HepG2 (cell line): ENCODE measurements around the gene DNAJC5. TPM values are rescaled to one million over a fixed set of nuclear protein-coding genes. Genes with fewer than 3 reads are reported as not detected.

Experiments
- ELF1 ChIP-seq: sonication (generic); formaldehyde crosslinking; IDR thresholded peaks from 2 replicates; pipeline ENCODE4 v1.4.0; 2020; ENCODE audit warnings: missing genetic modification reagents
- GATAD1 ChIP-seq: IDR thresholded peaks from 2 replicates; pipeline ENCODE4 v1.6.1; 2016; ENCODE audit warnings: missing genetic modification reagents, missing compliant biosample characterization
- HES4 ChIP-seq: sonication (generic); formaldehyde crosslinking; IDR thresholded peaks from 2 replicates; pipeline ENCODE4 v1.9.0; 2021; ENCODE audit warnings: mild to moderate bottlenecking, missing genetic modification reagents, borderline replicate concordance
- HMGXB3 ChIP-seq: sonication (generic); formaldehyde crosslinking; IDR thresholded peaks from 2 replicates; pipeline ENCODE4 v1.4.0; 2020; ENCODE audit warnings: missing genetic modification reagents, borderline replicate concordance
- HNF4A ChIP-seq: sonication (generic); formaldehyde crosslinking; IDR thresholded peaks from 2 replicates; pipeline ENCODE4 v1.4.0; 2020; ENCODE audit warnings: missing genetic modification reagents
- HNRNPLL ChIP-seq: fragments of 200-400 bp; formaldehyde crosslinking; IDR thresholded peaks from 2 replicates; pipeline ENCODE4 v1.6.1; 2017; ENCODE audit warnings: mild to moderate bottlenecking, low read depth, low read length; ENCODE audit not compliant: poor library complexity, severe bottlenecking
- MAFF ChIP-seq: IDR thresholded peaks from 2 replicates; pipeline ENCODE4 v1.6.1; 2011; ENCODE audit warnings: low read depth, low read length, improper control_type of control experiment
- MXI1 ChIP-seq: IDR thresholded peaks from 3 replicates; pipeline ENCODE4 v1.6.1; 2012; ENCODE audit warnings: low read depth, low read length, inconsistent platforms, borderline replicate concordance
- NR2F6 ChIP-seq, 2 experiments: IDR thresholded peaks; 2 replicates each; pipeline ENCODE4 v1.6.1; 2016; ENCODE audit warnings: antibody characterized with exemption in 1 of 2, mild to moderate bottlenecking in 1 of 2
- REPIN1 ChIP-seq: sonication (generic); formaldehyde crosslinking; IDR thresholded peaks from 2 replicates; pipeline ENCODE4 v1.8.0; 2022; ENCODE audit warnings: missing genetic modification reagents, low read depth, mild to moderate bottlenecking, borderline replicate concordance
- TFDP2 ChIP-seq: sonication (generic); formaldehyde crosslinking; IDR thresholded peaks from 2 replicates; pipeline ENCODE4 v1.4.0; 2020; ENCODE audit warnings: missing genetic modification reagents
- ZBTB46 ChIP-seq: sonication (generic); formaldehyde crosslinking; IDR thresholded peaks from 2 replicates; pipeline ENCODE4 v1.4.0; 2020; ENCODE audit warnings: mild to moderate bottlenecking, missing genetic modification reagents, borderline replicate concordance
- ZNF343 ChIP-seq: sonication (generic); formaldehyde crosslinking; IDR thresholded peaks from 2 replicates; pipeline ENCODE4 v1.4.0; 2020; ENCODE audit warnings: mild to moderate bottlenecking, missing genetic modification reagents
- ZNF577 ChIP-seq: sonication (generic); formaldehyde crosslinking; IDR thresholded peaks from 2 replicates; pipeline ENCODE4 v1.4.0; 2020; ENCODE audit warnings: mild to moderate bottlenecking, low read depth, missing genetic modification reagents, borderline replicate concordance
- ZNF784 ChIP-seq: sonication (generic); formaldehyde crosslinking; IDR thresholded peaks from 2 replicates; pipeline ENCODE4 v1.5.1; 2020; ENCODE audit warnings: missing genetic modification reagents, mild to moderate bottlenecking, borderline replicate concordance
- polyA plus RNA-seq, 8 experiments: library from polyadenylated mRNA; depleted of rRNA in 3 of 8; stranded (reverse) in 7 of 8; unstranded in 1 of 8; fragments of >200 nt; fragmentation: Illumina TruSeq in 4 of 8; extraction: Trizol in 4 of 8; gene quantifications; 2 replicates each; pipeline versions ENCODE4 v1.2.1 to v1.2.3, GENCODE V29; 2011 to 2016; ENCODE audit warnings: low read depth in 4 of 8, missing spikeins in 1 of 8, mixed read lengths in 1 of 8; ENCODE audit not compliant: insufficient read depth in 1 of 8
- total RNA-seq, 5 experiments: library from RNA; depleted of rRNA; stranded (reverse); fragments of >200 nt; fragmentation: Illumina TruSeq; extraction: Trizol; gene quantifications; 2 replicates each; pipeline ENCODE4 v1.2.3, GENCODE V29; 2016; ENCODE audit warnings: low read depth in 1 of 5
- TF ChIP-seq, protein P1 (sequence below): sonication (generic); formaldehyde crosslinking; IDR thresholded peaks from 2 replicates; pipeline ENCODE4 v1.9.0; 2022; ENCODE audit warnings: low read depth, missing genetic modification reagents
- TF ChIP-seq, protein P2 (sequence below): sonication (generic); formaldehyde crosslinking; IDR thresholded peaks from 2 replicates; pipeline ENCODE4 v1.4.0; 2020; ENCODE audit warnings: missing genetic modification reagents

The DNAJC5 gene
- total and polyA plus RNA-seq, 2 of the 13 experiments (the other 11 are each of a cell fraction or from before 2014, with no cell fraction given), result 42.8 to 64.5 TPM

GRCh38 chr20:63855363-63856097 lies 39.4 kb upstream of the DNAJC5 start (continued):
- TF ChIP-seq TFDP2 (CRISPR knock-in tag), result no peak
- no peak for TF ChIP-seq ZNF784
- no peak for TF ChIP-seq REPIN1 (CRISPR knock-in tag)
- TF ChIP-seq ZBTB46, result no peak
- TF ChIP-seq HNRNPLL, result peak; percentile 15
- TF ChIP-seq ZNF577 (CRISPR knock-in tag), result no peak
- TF ChIP-seq, protein P1, sequence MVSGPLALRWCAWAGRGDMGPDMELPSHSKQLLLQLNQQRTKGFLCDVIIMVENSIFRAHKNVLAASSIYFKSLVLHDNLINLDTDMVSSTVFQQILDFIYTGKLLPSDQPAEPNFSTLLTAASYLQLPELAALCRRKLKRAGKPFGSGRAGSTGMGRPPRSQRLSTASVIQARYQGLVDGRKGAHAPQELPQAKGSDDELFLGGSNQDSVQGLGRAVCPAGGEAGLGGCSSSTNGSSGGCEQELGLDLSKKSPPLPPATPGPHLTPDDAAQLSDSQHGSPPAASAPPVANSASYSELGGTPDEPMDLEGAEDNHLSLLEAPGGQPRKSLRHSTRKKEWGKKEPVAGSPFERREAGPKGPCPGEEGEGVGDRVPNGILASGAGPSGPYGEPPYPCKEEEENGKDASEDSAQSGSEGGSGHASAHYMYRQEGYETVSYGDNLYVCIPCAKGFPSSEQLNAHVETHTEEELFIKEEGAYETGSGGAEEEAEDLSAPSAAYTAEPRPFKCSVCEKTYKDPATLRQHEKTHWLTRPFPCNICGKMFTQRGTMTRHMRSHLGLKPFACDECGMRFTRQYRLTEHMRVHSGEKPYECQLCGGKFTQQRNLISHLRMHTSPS (CRISPR knock-in tag), result no peak; the same call in 1 of the 2 replicates
- no peak for TF ChIP-seq MXI1
- no peak for TF ChIP-seq GATAD1 (CRISPR knock-in tag)
- TF ChIP-seq ZNF343 (CRISPR knock-in tag), result no peak
- TF ChIP-seq HNF4A (CRISPR knock-in tag), result peak; percentile 17; the same call in 1 of the 2 replicates
- TF ChIP-seq HMGXB3 (CRISPR knock-in tag), result no peak
- TF ChIP-seq NR2F6 (IDR thresholded peaks at IDR 0.05), result no peak
- TF ChIP-seq NR2F6 (CRISPR knock-in tag; IDR thresholded peaks at IDR 0.05), result no peak
- TF ChIP-seq ELF1 (CRISPR knock-in tag), result no peak
- TF ChIP-seq, protein P2, sequence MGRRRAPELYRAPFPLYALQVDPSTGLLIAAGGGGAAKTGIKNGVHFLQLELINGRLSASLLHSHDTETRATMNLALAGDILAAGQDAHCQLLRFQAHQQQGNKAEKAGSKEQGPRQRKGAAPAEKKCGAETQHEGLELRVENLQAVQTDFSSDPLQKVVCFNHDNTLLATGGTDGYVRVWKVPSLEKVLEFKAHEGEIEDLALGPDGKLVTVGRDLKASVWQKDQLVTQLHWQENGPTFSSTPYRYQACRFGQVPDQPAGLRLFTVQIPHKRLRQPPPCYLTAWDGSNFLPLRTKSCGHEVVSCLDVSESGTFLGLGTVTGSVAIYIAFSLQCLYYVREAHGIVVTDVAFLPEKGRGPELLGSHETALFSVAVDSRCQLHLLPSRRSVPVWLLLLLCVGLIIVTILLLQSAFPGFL (CRISPR knock-in tag), result no peak
- TF ChIP-seq MAFF, result no peak
- 0 out of 2 replicates have a peak, but pooled peaks have one; percentile 58 for TF ChIP-seq HES4
